Colonic mucosa (tissue), 4 donors: Measurements from ENCODE around the gene GTF2A1. TPM values are rescaled to one million over a fixed set of nuclear protein-coding genes. Genes with fewer than 3 reads are reported as not detected.
"Not testable (repeated sequence)": the region's sequence is repeated elsewhere in the genome, so short reads cannot be mapped to it uniquely, and the experiment has no call there.

ENCODE experiments used
- DNase-seq: peaks from one replicate; pipeline ENCODE4 v3.0.0-alpha.2; 2020
- H3K27ac ChIP-seq: fragments of 200-600 bp; one replicate; pipeline ENCODE4 v1.8.0; 2021
- H3K27me3 ChIP-seq: fragments of 200-600 bp; one replicate; pipeline ENCODE4 v1.8.0; 2021
- H3K36me3 ChIP-seq: fragments of 200-600 bp; one replicate; pipeline ENCODE4 v1.8.0; 2021
- H3K4me1 ChIP-seq: fragments of 200-600 bp; one replicate; pipeline ENCODE4 v1.8.0; 2021; ENCODE audit warnings: mild to moderate bottlenecking
- H3K4me3 ChIP-seq: fragments of 200-600 bp; one replicate; pipeline ENCODE4 v1.8.0; 2021
- H3K9ac ChIP-seq, 2 donors: one replicate each; pipeline ENCODE4 v1.7.0; 2013; ENCODE audit warnings: control low read depth in 2 of 2, low read depth in 2 of 2, low read length in 2 of 2
- H3K9me3 ChIP-seq: fragments of 200-600 bp; one replicate; pipeline ENCODE4 v1.8.0; 2021
- intact Hi-C: fragments of 100-400 bp; cut with DNase I; formaldehyde crosslinking; loops from one replicate; pipeline ENCODE4 v1.14.1; 2022
- total RNA-seq, 2 donors: library from RNA; stranded (reverse); fragmentation: NEBNext Ultra II Directional in 1 of 2; extraction: Animal tissue kit (Norgen Biotek cat#: 25700) in 1 of 2; gene quantifications; one replicate each; pipeline ENCODE4 v1.2.1, GENCODE V29; 2021
- TF ChIP-seq, protein P1 (sequence below): fragments of 200-600 bp; IDR thresholded peaks from one replicate; pipeline ENCODE4 v1.8.0; 2022; ENCODE audit warnings: antibody characterized with exemption, mild to moderate bottlenecking
- donor health status: healthy.
- donor health status: DM: no; HTN: no; CAD: no.
- donor health status: DM: no; HTN: no; CAD: no.

Gene GTF2A1
- total RNA-seq, 2 donors from 2014 or later: 21.6 to 26.6 TPM

- Histone ChIP-seq H3K4me1 (no peaks in the 10 kb centered on the region), H3K9me3 (no peaks in the 10 kb centered on the region), H3K9ac (no peak overlapping the region), H3K36me3 (no peaks in the 10 kb centered on the region), H3K27me3 (no peaks in the 10 kb centered on the region), H3K27ac (no peak overlapping the region), H3K4me3 (no peak overlapping the region)
- DNase-seq: no peak
- intact Hi-C loops: no loop called here
- TF ChIP-seq, protein P1, sequence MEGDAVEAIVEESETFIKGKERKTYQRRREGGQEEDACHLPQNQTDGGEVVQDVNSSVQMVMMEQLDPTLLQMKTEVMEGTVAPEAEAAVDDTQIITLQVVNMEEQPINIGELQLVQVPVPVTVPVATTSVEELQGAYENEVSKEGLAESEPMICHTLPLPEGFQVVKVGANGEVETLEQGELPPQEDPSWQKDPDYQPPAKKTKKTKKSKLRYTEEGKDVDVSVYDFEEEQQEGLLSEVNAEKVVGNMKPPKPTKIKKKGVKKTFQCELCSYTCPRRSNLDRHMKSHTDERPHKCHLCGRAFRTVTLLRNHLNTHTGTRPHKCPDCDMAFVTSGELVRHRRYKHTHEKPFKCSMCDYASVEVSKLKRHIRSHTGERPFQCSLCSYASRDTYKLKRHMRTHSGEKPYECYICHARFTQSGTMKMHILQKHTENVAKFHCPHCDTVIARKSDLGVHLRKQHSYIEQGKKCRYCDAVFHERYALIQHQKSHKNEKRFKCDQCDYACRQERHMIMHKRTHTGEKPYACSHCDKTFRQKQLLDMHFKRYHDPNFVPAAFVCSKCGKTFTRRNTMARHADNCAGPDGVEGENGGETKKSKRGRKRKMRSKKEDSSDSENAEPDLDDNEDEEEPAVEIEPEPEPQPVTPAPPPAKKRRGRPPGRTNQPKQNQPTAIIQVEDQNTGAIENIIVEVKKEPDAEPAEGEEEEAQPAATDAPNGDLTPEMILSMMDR: no peak
Observed at GRCh38 chr14:81252278-81252677, 31.5 kb upstream of the GTF2A1 start.

GRCh38 chr14:81247271-81247766 is 26.6 kb upstream of the GTF2A1 start:
- Histone ChIP-seq H3K4me3 (no peak overlapping the region), H3K27me3 (no peaks in the 10 kb centered on the region), H3K27ac (no peak overlapping the region), H3K9me3 (no peaks in the 10 kb centered on the region), H3K9ac (no peak overlapping the region), H3K4me1 (no peaks in the 10 kb centered on the region), H3K36me3 (no peaks in the 10 kb centered on the region)
- intact Hi-C loops: no loop called here
- DNase-seq: no peak
- TF ChIP-seq, protein P1: no peak

GRCh38 chr14:81246461-81247270 is 25.9 kb upstream of the GTF2A1 start:
- Histone ChIP-seq H3K36me3 (no peaks in the 10 kb centered on the region), H3K27me3 (no peaks in the 10 kb centered on the region), H3K27ac (no peak overlapping the region), H3K9ac (no peak overlapping the region), H3K9me3 (no peaks in the 10 kb centered on the region), H3K4me1 (no peaks in the 10 kb centered on the region), H3K4me3 (no peak overlapping the region)
- intact Hi-C loops: no loop called here
- DNase-seq: no peak
- TF ChIP-seq, protein P1: no peak

DNA sequence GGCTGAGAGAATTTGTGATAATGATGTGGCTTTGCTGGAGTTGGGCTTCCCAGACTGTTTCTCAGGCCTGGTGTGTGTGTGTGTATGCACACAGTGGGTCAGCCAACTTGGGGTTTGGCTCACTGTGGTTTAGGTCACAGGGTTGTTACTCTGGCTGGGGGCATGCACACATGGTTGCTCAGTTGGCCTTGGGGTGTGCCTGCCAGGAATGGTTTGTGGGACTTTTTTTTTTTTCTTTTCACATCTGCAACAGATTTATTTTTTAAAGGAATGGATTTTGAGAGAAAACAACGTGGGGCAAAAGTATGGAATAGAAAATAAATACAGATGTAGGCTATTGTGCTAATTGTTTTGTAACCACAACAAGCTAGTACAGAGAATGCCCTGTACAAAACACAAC is 25.0 kb upstream of the GTF2A1 start:
- Histone ChIP-seq H3K9ac (no peak overlapping the region), H3K4me3 (no peak overlapping the region), H3K36me3 (no peaks in the 10 kb centered on the region), H3K27me3 (no peaks in the 10 kb centered on the region), H3K4me1 (no peaks in the 10 kb centered on the region), H3K9me3 (no peaks in the 10 kb centered on the region), H3K27ac (no peak overlapping the region)
- intact Hi-C loops: no loop called here
- DNase-seq: no peak
- TF ChIP-seq, protein P1: no peak

DNA sequence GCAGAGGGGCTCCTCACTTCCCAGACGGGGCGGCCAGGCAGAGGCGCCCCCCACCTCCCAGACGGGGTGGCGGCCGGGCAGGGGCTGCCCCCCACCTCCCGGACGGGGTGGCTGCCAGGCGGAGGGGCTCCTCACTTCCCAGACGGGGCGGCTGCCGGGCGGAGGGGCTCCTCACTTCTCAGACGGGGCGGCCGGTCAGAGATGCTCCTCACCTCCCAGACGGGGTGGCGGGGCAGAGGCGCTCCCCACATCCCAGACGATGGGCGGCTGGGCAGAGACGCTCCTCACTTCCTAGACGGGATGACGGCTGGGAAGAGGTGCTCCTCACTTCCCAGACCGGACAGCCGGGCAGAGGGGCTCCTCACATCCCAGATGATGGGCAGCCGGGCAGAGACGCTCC is 23.7 kb upstream of the GTF2A1 start:
- H3K9ac ChIP-seq, H3K27me3 ChIP-seq, H3K4me3 ChIP-seq, H3K27ac ChIP-seq, H3K36me3 ChIP-seq, H3K4me1 ChIP-seq, intact Hi-C loops, DNase-seq, H3K9me3 ChIP-seq: not testable (repeated sequence)

GRCh38 chr14:81243499-81243898 is 22.7 kb upstream of the GTF2A1 start:
- no peaks in the 10 kb centered on the region for H3K9me3 ChIP-seq
- no peak overlapping the region for H3K27ac ChIP-seq
- TF ChIP-seq, protein P1: no peak
- no peaks in the 10 kb centered on the region for H3K27me3 ChIP-seq
- no peaks in the 10 kb centered on the region for H3K36me3 ChIP-seq
- DNase-seq: no peak
- H3K9ac ChIP-seq: no peak overlapping the region
- no peak overlapping the region for H3K4me3 ChIP-seq
- no peaks in the 10 kb centered on the region for H3K4me1 ChIP-seq
- intact Hi-C loops: no loop called here

DNA sequence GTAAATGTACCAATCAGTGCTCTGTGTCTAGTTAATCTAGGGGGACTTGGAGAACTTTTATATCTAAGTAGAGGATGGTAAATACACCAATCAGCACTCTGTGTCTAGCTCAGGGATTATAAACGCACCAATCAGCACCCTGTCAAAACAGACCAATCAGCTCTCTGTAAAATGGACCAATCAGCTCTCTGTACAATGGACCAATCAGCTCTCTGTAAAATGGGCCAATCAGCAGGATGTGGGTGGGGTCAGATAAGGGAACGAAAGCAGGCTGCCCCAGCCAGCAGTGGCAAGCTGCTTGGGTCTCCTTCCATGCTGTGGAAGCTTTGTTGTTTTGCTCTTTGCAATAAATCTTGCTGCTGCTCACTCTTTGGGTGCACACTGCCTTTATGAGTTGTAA is 16.1 kb upstream of the GTF2A1 start:
- H3K27ac ChIP-seq, intact Hi-C loops, H3K4me1 ChIP-seq, H3K9me3 ChIP-seq, DNase-seq, H3K36me3 ChIP-seq, H3K9ac ChIP-seq, H3K4me3 ChIP-seq, H3K27me3 ChIP-seq: not testable (repeated sequence)
